Subcutaneous abdominal adipose tissue (tissue), 5 donors: ENCODE measurements around the gene KLF1.

Experiments used
- H3K27ac ChIP-seq: one replicate; pipeline ENCODE4 v1.7.0; 2013; ENCODE audit warnings: low read depth, mild to moderate bottlenecking, inconsistent platforms, low read length, moderate library complexity
- H3K27me3 ChIP-seq, 5 donors: one replicate each; pipeline ENCODE4 v1.7.0; 2013; ENCODE audit warnings: low read length in 5 of 5, inconsistent platforms in 1 of 5; ENCODE audit not compliant: control insufficient read depth in 5 of 5, insufficient read depth in 4 of 5
- H3K36me3 ChIP-seq, 5 donors: one replicate each; pipeline ENCODE4 v1.7.0; 2013; ENCODE audit warnings: low read length in 5 of 5; ENCODE audit not compliant: control insufficient read depth in 5 of 5, insufficient read depth in 5 of 5
- H3K4me1 ChIP-seq, 5 donors: one replicate each; pipeline ENCODE4 v1.7.0; 2013; ENCODE audit warnings: low read length in 5 of 5, mild to moderate bottlenecking in 3 of 5, moderate library complexity in 1 of 5; ENCODE audit not compliant: control insufficient read depth in 5 of 5, insufficient read depth in 5 of 5
- H3K4me3 ChIP-seq, 5 donors: one replicate each; pipeline ENCODE4 v1.7.0; 2013; ENCODE audit warnings: low read length in 5 of 5, low read depth in 1 of 5
- H3K9ac ChIP-seq, 5 donors: one replicate each; pipeline ENCODE4 v1.7.0; 2013; ENCODE audit warnings: low read length in 5 of 5, mild to moderate bottlenecking in 4 of 5, moderate library complexity in 3 of 5
- H3K9me3 ChIP-seq, 5 donors: one replicate each; pipeline ENCODE4 v1.7.0; 2013; ENCODE audit warnings: low read length in 5 of 5; ENCODE audit not compliant: control insufficient read depth in 5 of 5
- donor health status: healthy.
- donor health status: healthy.
- donor health status: healthy.
- donor health status: healthy.
- donor health status: healthy.

KLF1 gene

DNA sequence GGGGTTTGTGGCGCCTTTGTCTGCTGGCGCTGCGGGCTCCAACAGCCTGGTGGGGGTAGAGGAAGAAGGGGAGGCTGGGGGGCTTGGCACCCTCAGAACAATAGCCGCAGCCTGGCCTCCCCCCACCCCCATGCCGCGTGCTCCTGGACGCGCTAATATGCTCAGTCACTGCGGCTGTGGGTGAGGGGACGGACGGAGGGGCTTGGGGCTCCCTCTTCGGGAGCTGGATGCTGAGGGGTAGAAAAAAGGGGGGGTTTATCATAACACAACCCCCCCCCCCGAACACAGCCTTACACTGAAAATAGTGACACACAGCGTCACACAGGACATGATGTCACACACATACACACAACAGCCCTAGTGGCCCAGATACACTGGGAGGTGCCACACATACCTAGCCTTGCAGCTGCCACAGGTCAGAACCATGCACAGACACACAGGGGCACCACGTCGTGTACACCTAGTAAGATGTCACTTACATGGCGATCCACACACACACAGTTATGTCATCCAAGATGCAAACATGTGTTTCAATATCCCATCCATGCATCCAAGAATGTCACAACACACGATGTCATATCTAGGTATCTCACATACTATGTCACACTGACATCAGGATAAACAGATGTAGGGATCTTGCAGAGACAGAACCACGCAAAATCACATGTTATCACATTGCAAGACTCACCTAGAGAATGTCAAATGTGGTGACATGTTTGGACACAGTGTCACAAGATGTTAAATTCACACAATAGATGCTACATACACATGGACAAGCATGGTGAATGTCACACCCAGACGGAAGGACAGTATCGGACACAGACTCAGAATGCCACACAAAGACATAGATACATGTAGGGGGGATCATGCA, 47.9 kb downstream of the KLF1 start:
- Histone ChIP-seq H3K9me3 (no peaks in the 10 kb centered on the region), H3K27ac (no peak overlapping the region), H3K9ac (no peak overlapping the region), H3K4me3 (no peak overlapping the region), H3K36me3 (no peaks in the 10 kb centered on the region), H3K27me3 (peaks cover 37 to 87% (median 79%) of the 10 kb centered on the region in 5 donors), H3K4me1 (peaks cover 0 to 28% (median 19%) of the 10 kb centered on the region in 5 donors)

- H3K27me3 ChIP-seq: peaks cover 38 to 85% (median 78%) of the 10 kb centered on the region in 5 donors
- H3K9ac ChIP-seq: no peak within 1 kb of the TSS
- H3K27ac ChIP-seq: no peak within 1 kb of the TSS
- H3K36me3 ChIP-seq: no peaks in the 10 kb centered on the region
- H3K4me3 ChIP-seq: peak within 1 kb of the TSS in 1 of 5 donors; percentile 42
- no peaks in the 10 kb centered on the region for H3K9me3 ChIP-seq
- H3K4me1 ChIP-seq: peaks cover 0 to 34% (median 23%) of the 10 kb centered on the region in 5 donors
Observed at GRCh38 chr19:12838182-12838885, 48.7 kb downstream of the KLF1 start, which contains the start of gene MAST1. Gene MAST1, plus strand, starts transcription at chr19:12838515. Its CDS starts 58 bp downstream, at chr19:12838573.

GRCh38 chr19:12837225-12837624, 49.8 kb downstream of the KLF1 start:
- H3K27me3 ChIP-seq: peaks cover 49 to 88% (median 79%) of the 10 kb centered on the region in 5 donors
- H3K9me3 ChIP-seq: no peaks in the 10 kb centered on the region
- H3K4me1 ChIP-seq: peaks cover 0 to 42% (median 30%) of the 10 kb centered on the region in 5 donors
- H3K9ac ChIP-seq: no peak overlapping the region
- no peak overlapping the region for H3K27ac ChIP-seq
- no peak overlapping the region for H3K4me3 ChIP-seq
- no peaks in the 10 kb centered on the region for H3K36me3 ChIP-seq

GRCh38 chr19:12836529-12836863, 50.5 kb downstream of the KLF1 start:
- Histone ChIP-seq H3K27me3 (peaks cover 49 to 88% (median 80%) of the 10 kb centered on the region in 5 donors), H3K9me3 (no peaks in the 10 kb centered on the region), H3K36me3 (no peaks in the 10 kb centered on the region), H3K4me1 (peaks cover 0 to 41% (median 30%) of the 10 kb centered on the region in 5 donors), H3K9ac (no peak overlapping the region), H3K4me3 (no peak overlapping the region), H3K27ac (no peak overlapping the region)

- no peaks in the 10 kb centered on the region for H3K9me3 ChIP-seq
- peaks cover 0 to 30% (median 20%) of the 10 kb centered on the region in 5 donors for H3K4me1 ChIP-seq
- no peaks in the 10 kb centered on the region for H3K36me3 ChIP-seq
- no peak overlapping the region for H3K4me3 ChIP-seq
- H3K27ac ChIP-seq: no peak overlapping the region
- no peak overlapping the region for H3K9ac ChIP-seq
- H3K27me3 ChIP-seq: peaks cover 40 to 88% (median 81%) of the 10 kb centered on the region in 5 donors
Observed at GRCh38 chr19:12834976-12835757, 51.8 kb downstream of the KLF1 start.

GRCh38 chr19:12834566-12834943, 52.4 kb downstream of the KLF1 start, which contains the start of gene RTBDN:
Gene RTBDN, minus strand, starts transcription at chr19:12834579. Its CDS starts 4,600 bp downstream, at chr19:12829979.
- H3K4me3 ChIP-seq: peak within 1 kb of the TSS in 1 of 5 donors; percentile 39
- H3K4me1 ChIP-seq: peaks cover 0 to 30% (median 20%) of the 10 kb centered on the region in 5 donors
- H3K9ac ChIP-seq: no peak within 1 kb of the TSS
- H3K27ac ChIP-seq: no peak within 1 kb of the TSS
- peaks cover 41 to 88% (median 81%) of the 10 kb centered on the region in 5 donors for H3K27me3 ChIP-seq
- no peaks in the 10 kb centered on the region for H3K9me3 ChIP-seq
- no peaks in the 10 kb centered on the region for H3K36me3 ChIP-seq
